SK-N-SH treated with all-trans-retinoic acid at 6 μM for 48 hours (cell line): ENCODE results near the gene EEIG2.

Experiments used
- ATAC-seq: fragments of 200-7000 bp; cut with Tn5 transposase; 3 replicates; pipeline ENCODE4 v1.9.1; 2020; ENCODE audit warnings: mild to moderate bottlenecking, moderate library complexity
- BACH2 ChIP-seq: fragments of 250-450 bp; sonication (Bioruptor Pico); IDR thresholded peaks from 2 replicates; pipeline ENCODE4 v1.9.0; 2021; ENCODE audit warnings: mild to moderate bottlenecking, borderline replicate concordance
- CREB5 ChIP-seq: fragments of 250-450 bp; sonication (Bioruptor Pico); IDR thresholded peaks from 2 replicates; pipeline ENCODE4 v1.5.1; 2020; ENCODE audit warnings: low read depth, mild to moderate bottlenecking, moderate library complexity
- CSDC2 ChIP-seq: fragments of 250-450 bp; sonication (Bioruptor Pico); IDR thresholded peaks from 2 replicates; pipeline ENCODE4 v1.5.0; 2020; ENCODE audit warnings: mild to moderate bottlenecking, moderate library complexity
- ESRRG ChIP-seq: fragments of 250-450 bp; sonication (Bioruptor Pico); IDR thresholded peaks from 2 replicates; pipeline ENCODE4 v1.6.1; 2021; ENCODE audit warnings: mild to moderate bottlenecking
- GLIS3 ChIP-seq: fragments of 250-450 bp; sonication (Bioruptor Pico); IDR thresholded peaks from 2 replicates; pipeline ENCODE4 v1.5.0; 2020; ENCODE audit warnings: mild to moderate bottlenecking, moderate library complexity
- ISL1 ChIP-seq: fragments of 250-450 bp; sonication (Bioruptor Pico); IDR thresholded peaks from 2 replicates; pipeline ENCODE4 v2.1.2; 2022; ENCODE audit warnings: mild to moderate bottlenecking, moderate library complexity
- OSR1 ChIP-seq: fragments of 250-450 bp; sonication (Bioruptor Pico); IDR thresholded peaks from 2 replicates; pipeline ENCODE4 v1.8.0; 2022; ENCODE audit warnings: moderate library complexity, mild to moderate bottlenecking, inconsistent platforms
- PATZ1 ChIP-seq: fragments of 250-450 bp; sonication (Bioruptor Pico); IDR thresholded peaks from 2 replicates; pipeline ENCODE4 v1.8.0; 2020; ENCODE audit warnings: mild to moderate bottlenecking, moderate library complexity, borderline replicate concordance
- PPARA ChIP-seq: fragments of 250-450 bp; sonication (Bioruptor Pico); IDR thresholded peaks from 2 replicates; pipeline ENCODE4 v1.5.0; 2020; ENCODE audit warnings: mild to moderate bottlenecking, borderline replicate concordance
- RARB ChIP-seq: fragments of 250-450 bp; sonication (Bioruptor Pico); IDR thresholded peaks from 2 replicates; pipeline ENCODE4 v1.8.0; 2021; ENCODE audit warnings: mild to moderate bottlenecking, moderate library complexity
- TCF4 ChIP-seq: fragments of 250-450 bp; sonication (Bioruptor Pico); IDR thresholded peaks from 2 replicates; pipeline ENCODE4 v1.8.0; 2021; ENCODE audit warnings: mild to moderate bottlenecking, moderate library complexity, borderline replicate concordance
- TOX ChIP-seq: fragments of 250-450 bp; sonication (Bioruptor Pico); IDR thresholded peaks from 2 replicates; pipeline ENCODE4 v1.8.0; 2021; ENCODE audit warnings: mild to moderate bottlenecking, moderate library complexity, borderline replicate concordance
- TSHZ2 ChIP-seq: fragments of 250-450 bp; sonication (Bioruptor Pico); IDR thresholded peaks from 2 replicates; pipeline ENCODE4 v1.5.0; 2020; ENCODE audit warnings: mild to moderate bottlenecking, moderate library complexity
- ZC3H10 ChIP-seq: fragments of 250-450 bp; sonication (Bioruptor Pico); IDR thresholded peaks from 2 replicates; pipeline ENCODE4 v1.5.1; 2021; ENCODE audit warnings: mild to moderate bottlenecking, moderate library complexity
- ZFP3 ChIP-seq: fragments of 250-450 bp; sonication (Bioruptor Pico); IDR thresholded peaks from 2 replicates; pipeline ENCODE4 v1.5.0; 2020; ENCODE audit warnings: mild to moderate bottlenecking, moderate library complexity
- ZFP30 ChIP-seq: fragments of 450-650 bp; formaldehyde crosslinking; IDR thresholded peaks from 2 replicates; pipeline ENCODE4 v1.5.0; 2022; ENCODE audit warnings: mild to moderate bottlenecking, moderate library complexity
- ZNF565 ChIP-seq: fragments of 450-650 bp; formaldehyde crosslinking; conservative IDR thresholded peaks from 2 replicates; pipeline ENCODE4 v1.5.0; 2020; ENCODE audit warnings: low read depth, mild to moderate bottlenecking, moderate library complexity
- ZNF70 ChIP-seq: fragments of 450-650 bp; formaldehyde crosslinking; IDR thresholded peaks from 2 replicates; pipeline ENCODE4 v1.5.0; 2020; ENCODE audit warnings: mild to moderate bottlenecking, moderate library complexity
- ZNF8 ChIP-seq: fragments of 450-650 bp; formaldehyde crosslinking; IDR thresholded peaks from 2 replicates; pipeline ENCODE4 v1.5.0; 2020; ENCODE audit warnings: mild to moderate bottlenecking, moderate library complexity
- TF ChIP-seq, protein P1 (sequence below): fragments of 250-450 bp; sonication (Bioruptor Pico); IDR thresholded peaks from 2 replicates; pipeline ENCODE4 v1.5.1; 2021; ENCODE audit warnings: mild to moderate bottlenecking, moderate library complexity
- TF ChIP-seq, protein P2 (sequence below): fragments of 250-450 bp; sonication (Bioruptor Pico); IDR thresholded peaks from 2 replicates; pipeline ENCODE4 v1.8.0; 2021; ENCODE audit warnings: low read depth, mild to moderate bottlenecking, moderate library complexity, borderline replicate concordance

EEIG2 gene

DNA sequence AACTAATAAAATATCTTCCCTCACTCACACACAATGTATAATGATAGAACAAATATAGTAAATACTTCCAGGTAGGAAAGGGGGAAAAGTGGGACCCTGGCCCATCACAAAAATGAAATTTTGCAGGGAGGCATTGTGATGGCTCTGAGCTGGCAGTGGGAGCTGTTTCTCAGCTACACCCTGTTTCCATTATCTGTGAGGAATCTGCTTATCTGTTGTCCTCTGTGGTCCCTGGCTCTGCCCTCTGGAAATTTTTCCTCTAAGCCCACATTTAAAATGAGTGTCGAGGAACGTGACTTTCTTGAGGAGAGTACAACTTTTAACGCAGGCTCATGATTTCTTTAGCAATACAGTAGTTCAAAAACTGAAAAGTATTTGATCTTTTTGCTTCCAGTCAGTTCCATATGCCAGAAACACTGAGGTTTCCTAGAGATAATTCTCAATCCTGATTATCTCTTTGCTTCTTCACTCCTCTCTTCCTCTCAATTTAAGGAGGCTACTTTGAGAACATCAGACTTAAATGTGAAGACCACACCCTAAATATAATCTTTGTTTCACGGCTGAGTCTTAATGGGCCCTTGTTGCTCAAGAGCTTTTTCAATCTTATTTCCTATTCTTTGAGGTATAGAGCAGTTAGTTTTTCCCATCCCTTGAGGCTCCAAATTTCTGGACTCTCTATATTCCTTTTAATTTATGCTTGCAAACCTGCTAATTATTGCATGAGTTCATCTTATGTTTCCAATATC, 5.0 kb upstream of the EEIG2 start:
- ATAC-seq, result no peak
- TF ChIP-seq GLIS3 (CRISPR knock-in tag) (no peak), TSHZ2 (CRISPR knock-in tag) (no peak), PPARA (CRISPR knock-in tag) (no peak), ZC3H10 (CRISPR knock-in tag) (no peak), TOX (no peak), RARB (CRISPR knock-in tag) (no peak), OSR1 (CRISPR knock-in tag) (no peak), ZNF8 (CRISPR knock-in tag) (no peak), BACH2 (CRISPR knock-in tag) (no peak)
- TF ChIP-seq, protein P1, sequence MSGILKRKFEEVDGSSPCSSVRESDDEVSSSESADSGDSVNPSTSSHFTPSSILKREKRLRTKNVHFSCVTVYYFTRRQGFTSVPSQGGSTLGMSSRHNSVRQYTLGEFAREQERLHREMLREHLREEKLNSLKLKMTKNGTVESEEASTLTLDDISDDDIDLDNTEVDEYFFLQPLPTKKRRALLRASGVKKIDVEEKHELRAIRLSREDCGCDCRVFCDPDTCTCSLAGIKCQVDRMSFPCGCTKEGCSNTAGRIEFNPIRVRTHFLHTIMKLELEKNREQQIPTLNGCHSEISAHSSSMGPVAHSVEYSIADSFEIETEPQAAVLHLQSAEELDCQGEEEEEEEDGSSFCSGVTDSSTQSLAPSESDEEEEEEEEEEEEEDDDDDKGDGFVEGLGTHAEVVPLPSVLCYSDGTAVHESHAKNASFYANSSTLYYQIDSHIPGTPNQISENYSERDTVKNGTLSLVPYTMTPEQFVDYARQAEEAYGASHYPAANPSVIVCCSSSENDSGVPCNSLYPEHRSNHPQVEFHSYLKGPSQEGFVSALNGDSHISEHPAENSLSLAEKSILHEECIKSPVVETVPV (CRISPR knock-in tag), result no peak
- TF ChIP-seq, protein P2, sequence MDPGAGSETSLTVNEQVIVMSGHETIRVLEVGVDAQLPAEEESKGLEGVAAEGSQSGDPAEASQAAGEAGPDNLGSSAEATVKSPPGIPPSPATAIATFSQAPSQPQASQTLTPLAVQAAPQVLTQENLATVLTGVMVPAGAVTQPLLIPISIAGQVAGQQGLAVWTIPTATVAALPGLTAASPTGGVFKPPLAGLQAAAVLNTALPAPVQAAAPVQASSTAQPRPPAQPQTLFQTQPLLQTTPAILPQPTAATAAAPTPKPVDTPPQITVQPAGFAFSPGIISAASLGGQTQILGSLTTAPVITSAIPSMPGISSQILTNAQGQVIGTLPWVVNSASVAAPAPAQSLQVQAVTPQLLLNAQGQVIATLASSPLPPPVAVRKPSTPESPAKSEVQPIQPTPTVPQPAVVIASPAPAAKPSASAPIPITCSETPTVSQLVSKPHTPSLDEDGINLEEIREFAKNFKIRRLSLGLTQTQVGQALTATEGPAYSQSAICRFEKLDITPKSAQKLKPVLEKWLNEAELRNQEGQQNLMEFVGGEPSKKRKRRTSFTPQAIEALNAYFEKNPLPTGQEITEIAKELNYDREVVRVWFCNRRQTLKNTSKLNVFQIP, result no peak

DNA sequence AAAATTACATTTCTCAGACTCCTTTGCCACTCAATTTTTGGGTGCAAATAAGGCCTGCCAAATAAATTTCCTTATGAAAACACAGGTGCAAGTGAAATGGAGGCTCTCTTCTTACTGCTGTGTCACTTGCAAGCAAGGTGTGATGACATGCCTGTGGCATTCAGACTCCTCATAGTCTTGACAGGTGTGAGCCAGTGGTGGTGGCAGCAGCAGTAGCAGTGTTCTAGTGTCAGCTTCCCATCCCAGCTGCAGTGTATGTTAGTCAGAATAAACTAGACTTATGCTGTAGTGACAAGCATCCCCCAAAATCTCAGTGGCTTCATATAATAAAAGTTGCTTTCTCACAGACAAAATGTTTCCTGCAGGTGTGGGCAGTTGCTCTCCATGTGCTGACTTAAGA, 3.8 kb upstream of the EEIG2 start:
- no peak for ATAC-seq
- TF ChIP-seq ZC3H10 (CRISPR knock-in tag) (no peak), PATZ1 (no peak), TCF4 (CRISPR knock-in tag) (no peak), CREB5 (CRISPR knock-in tag) (no peak), ZFP30 (CRISPR knock-in tag) (no peak), ZFP3 (CRISPR knock-in tag) (no peak), CSDC2 (CRISPR knock-in tag) (no peak), ZNF565 (CRISPR knock-in tag) (no peak), RARB (CRISPR knock-in tag) (no peak), ESRRG (no peak), GLIS3 (CRISPR knock-in tag) (no peak), ISL1 (CRISPR knock-in tag) (no peak)
- TF ChIP-seq, all 23 proteins: peak for 0

DNA sequence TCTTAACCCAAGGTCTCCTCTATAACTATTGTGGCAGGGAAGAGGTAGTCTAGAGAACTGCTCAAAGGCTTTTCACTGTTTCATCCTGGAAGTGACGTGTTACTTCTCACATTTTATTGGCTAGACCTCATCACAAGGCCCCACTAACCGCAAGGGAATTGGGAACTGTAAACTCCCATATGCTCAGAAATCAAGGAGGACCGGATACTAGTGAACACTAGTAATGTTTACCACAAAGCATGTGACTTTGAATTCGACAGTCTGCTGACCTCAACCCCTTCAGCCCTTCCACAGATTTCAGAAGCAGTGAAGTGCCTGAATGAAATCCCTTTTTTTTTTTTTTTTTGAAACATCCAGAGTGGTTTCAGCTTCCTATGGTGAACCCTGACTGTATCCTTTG, 3.4 kb upstream of the EEIG2 start:
- no peak for ATAC-seq
- TF ChIP-seq ZNF8 (CRISPR knock-in tag) (no peak), ZFP3 (CRISPR knock-in tag) (no peak), GLIS3 (CRISPR knock-in tag) (no peak), ZNF70 (CRISPR knock-in tag) (no peak), RARB (CRISPR knock-in tag) (no peak), OSR1 (CRISPR knock-in tag) (no peak), PPARA (CRISPR knock-in tag) (no peak), BACH2 (CRISPR knock-in tag) (no peak), ZC3H10 (CRISPR knock-in tag) (no peak), CREB5 (CRISPR knock-in tag) (no peak), ZFP30 (CRISPR knock-in tag) (no peak)
- TF ChIP-seq, protein P1 (CRISPR knock-in tag), result no peak
- TF ChIP-seq, protein P2, result no peak
